GM19395 (cell line): Measurements from ENCODE around the gene AHCYL2.
A peak's percentile ranks its signal among the peaks of the same experiment; 100 is the strongest.
"Not testable (repeated sequence)": the region's sequence is repeated elsewhere in the genome, so short reads cannot be mapped to it uniquely, and the experiment has no call there.

Source experiments
- ATAC-seq: cut with Tn5 transposase; IDR thresholded peaks from one replicate; pipeline ENCODE4 v1.9.1; 2021; ENCODE audit warnings: mild to moderate bottlenecking, moderate library complexity; ENCODE audit not compliant: unreplicated experiment

AHCYL2 gene

GRCh38 chr7:129347330-129347729 is 122.5 kb downstream of the AHCYL2 start:
- ATAC-seq: no peak

DNA sequence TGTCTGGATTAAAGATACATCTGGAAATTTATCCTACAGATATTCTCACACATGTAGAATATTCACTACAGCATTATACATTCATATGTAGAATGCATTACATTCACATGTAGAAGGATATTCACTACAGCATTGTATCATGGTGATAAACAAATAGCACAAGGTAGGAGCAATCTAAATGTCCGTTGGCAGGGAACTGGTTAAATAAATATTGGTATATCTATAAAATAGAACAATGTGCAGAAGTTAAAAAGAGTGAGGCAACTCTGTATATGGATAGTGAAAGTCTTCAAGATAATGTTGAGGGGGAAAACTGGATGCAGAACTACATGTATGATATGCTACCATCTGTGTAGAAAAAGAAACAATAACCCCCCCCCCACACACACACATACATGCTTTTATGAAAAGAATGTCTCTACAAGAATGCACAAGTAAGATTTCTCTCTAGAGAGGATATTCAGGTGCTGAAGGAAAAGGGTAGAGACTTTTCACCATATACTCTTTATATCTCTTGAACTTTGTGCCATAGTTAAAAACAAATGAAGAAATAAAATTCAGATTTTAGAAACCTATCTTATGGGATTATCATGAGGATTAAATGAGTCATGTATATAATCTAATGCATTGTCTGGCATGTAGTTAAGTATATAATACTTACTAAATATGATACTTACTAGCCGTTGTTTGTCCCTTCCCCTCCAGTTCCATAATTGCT is 123.4 kb downstream of the AHCYL2 start:
- no peak for ATAC-seq

- ATAC-seq: no peak
Observed at GRCh38 chr7:129351320-129351719, 126.5 kb downstream of the AHCYL2 start.

DNA sequence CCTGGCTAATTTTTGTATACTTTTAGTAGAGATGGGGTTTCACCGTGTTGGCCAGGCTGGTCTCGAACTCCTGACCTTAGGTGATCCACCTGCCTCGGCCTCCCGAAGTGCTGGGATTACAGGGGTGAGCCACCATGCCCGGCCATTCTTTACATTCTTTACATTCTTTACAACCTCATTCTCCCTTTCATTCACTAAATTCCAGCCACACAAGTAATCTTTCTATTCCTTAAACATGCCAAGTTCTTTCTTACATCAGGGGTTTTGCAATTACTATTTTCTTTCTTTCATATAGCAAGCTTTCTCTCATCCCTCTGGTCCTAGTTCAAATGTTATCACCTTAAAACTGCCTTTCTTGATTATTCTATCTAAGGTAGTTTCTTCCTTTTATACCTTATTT is 128.3 kb downstream of the AHCYL2 start:
- not testable (repeated sequence) for ATAC-seq

DNA sequence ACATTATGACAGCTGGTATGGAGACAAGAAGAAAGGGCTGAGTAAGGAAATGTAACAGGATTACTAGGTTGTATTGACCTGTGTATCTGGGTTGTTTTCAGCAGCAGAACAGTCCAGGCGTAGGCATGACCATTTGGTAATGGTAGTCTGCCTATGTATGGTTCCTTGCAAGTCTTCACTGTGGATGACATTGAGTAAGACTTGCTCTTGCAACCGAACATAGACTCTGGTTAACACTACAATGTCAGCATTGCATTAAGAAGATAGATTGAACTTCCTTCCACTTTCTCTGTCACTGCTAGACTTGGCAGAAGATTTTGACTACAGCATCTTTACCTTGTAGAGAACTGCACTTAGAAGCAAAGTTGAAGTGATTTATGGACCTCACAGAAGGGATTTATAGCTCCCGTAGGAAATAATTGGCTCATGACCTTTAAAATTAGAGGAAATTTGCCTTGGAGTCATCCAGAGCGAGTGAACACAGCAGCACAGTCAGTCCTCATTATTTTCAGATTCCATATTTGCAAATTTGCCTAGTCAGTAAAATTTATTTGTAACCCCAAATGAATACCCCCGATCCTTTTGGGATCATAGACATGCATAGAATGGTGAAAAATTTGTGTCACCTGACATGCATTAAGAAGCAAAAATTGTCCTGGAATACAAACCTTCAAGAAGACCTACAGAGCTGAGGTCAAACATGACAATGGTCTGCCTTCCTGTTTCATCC is 129.8 kb downstream of the AHCYL2 start:
- ATAC-seq: no peak

GRCh38 chr7:129356176-129356575 is 131.3 kb downstream of the AHCYL2 start:
- no peak for ATAC-seq

DNA sequence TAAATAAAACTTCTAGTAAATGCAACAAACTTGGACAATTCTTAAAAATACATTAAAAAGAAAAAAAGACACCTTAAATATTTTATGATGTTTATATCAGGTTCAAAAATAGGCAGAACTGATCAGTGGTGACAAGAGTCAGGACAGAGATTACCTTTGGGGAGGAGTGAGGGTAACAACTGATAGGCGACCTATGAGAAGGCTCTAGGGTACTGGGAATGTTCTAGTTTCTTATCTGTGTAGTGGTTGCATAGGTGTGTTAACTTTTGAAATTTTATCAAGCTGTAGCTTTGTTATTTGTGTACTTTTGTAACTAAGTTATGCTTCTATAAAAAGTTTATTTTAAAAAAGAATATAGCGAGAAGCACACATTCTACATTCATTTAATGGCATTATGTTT is 134.3 kb downstream of the AHCYL2 start:
- no peak for ATAC-seq

- no peak for ATAC-seq
Observed at GRCh38 chr7:129359638-129360037, 134.8 kb downstream of the AHCYL2 start.

DNA sequence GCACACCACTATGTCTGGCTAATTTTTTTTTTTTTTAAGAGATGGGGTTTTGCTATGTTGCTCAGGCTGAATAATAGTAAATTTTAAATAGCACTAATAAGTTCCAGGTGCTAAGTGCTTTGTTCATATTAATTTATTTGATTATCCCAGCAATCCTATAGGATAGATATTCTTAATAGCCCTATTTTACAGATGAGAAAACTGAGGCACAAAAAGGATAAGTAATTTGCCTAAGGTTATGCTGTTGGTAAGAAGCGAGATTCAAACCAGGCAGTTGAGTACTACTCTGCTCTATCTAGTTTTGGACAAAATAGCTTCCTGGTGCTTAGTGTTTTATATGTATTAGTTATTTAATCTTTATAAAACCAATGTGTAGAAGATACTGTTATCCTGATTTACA is 136.9 kb downstream of the AHCYL2 start:
- ATAC-seq: no peak

DNA sequence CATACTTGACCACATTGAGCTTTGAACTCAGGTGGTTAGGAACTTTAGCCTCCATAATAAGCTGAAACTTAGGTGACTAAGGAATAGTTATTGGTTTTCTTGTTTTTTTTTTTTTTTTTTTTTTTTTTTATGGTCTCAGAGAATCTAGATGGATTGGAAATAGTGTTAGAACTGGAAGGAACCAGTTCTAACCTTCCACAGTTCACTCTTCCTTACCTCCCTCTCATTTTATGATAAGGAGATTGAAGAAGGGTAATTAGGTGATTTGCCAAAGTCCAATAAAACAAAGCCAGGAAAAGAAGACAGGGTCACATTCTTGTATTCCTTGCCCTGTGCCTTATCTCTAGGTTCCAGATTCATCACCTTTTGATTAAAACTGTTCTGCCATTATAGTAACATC is 137.7 kb downstream of the AHCYL2 start:
- ATAC-seq: no peak

- no peak for ATAC-seq
Observed at GRCh38 chr7:129367349-129367699, 142.5 kb downstream of the AHCYL2 start.

GRCh38 chr7:129367700-129368388 is 143.0 kb downstream of the AHCYL2 start:
- peak; percentile 68 for ATAC-seq

DNA sequence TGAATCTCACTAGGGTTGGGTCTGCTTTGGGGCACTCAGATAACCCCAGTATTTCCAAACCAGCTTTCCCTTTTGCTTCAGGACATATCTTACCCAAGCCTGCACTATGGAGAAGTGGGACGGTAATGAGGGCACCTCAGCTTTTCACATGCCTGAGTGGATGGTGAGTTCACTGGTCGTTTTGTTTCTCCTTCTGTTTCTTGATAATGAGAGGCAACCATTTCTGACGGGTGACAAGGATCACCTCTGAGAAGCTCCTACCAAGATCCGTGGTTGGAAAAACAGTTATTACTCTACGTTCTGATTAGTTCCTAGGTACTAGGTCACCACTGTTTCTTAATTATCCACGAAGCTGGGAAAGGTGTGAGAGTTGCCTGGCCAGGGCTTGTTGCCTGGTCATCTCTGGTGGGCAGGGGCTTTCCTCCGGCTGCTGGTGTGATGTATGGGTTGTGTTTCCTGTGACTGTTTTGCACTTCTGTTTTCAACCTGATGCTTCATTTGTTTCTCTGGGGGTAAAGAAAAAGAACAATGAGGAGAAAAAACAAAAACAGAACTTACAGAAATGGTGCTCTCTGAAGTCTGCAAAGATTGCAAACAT is 143.7 kb downstream of the AHCYL2 start:
- peak; percentile 55 for ATAC-seq

GRCh38 chr7:129369447-129369846 is 144.6 kb downstream of the AHCYL2 start:
- not testable (repeated sequence) for ATAC-seq

DNA sequence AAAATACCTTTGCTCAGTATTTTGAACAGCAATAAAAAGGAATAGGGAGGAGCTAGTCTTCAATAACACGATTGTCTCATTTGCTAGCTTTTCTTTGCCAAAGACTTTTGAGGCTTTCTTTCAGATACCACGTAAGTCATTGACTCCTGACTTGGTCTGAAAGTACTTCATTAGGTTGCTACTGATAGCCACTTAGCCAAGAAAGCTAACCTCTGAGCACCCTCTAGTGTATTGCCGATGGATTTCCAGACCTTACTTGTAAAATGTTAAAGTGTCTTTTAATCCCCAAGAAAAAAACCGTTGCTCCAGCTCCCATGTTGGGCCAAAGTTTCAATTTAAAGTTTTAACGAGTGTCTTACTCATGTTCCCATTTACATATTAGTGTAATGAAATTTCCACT is 146.0 kb downstream of the AHCYL2 start:
- no peak for ATAC-seq

GRCh38 chr7:129371487-129371886 is 146.7 kb downstream of the AHCYL2 start:
- ATAC-seq: no peak

- ATAC-seq: no peak
Observed at GRCh38 chr7:129373651-129374428, 149.0 kb downstream of the AHCYL2 start.

DNA sequence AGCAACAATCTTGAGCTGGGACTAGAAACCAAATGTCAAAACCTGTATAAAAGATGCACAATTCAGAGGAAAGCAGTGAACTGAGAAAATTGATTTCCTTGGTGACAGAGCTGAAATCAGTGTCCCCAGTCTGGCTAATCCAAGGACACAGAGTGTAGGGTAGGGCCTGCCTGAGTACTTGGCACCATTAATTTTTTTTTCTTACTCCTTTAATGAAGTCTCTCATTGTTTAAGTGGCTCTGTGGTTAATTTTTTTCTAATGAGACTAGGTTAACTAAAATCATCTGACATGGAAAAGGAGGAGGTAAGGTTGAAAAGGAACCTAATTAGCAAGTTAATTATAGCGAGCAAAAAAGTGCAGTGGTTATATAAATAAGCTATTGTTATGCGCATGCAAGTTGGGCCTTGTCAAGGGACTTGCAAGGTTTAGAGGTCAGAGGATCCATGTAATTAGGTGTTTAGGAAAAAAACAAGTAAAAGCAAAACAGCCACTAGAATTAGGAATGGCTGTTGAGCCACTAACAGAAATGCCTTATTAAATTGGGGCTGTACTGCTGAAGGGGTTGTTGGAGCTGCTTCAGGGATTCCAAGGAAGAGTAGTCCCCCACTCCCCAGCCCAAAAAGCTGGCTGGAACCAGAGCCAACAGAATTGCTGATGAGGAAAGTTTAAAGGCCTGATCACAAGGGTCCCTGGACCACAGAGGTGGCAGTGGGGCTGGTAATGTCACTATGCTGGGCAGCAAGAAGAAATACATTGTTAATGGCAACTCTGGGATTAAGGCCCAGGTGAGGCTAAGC is 150.5 kb downstream of the AHCYL2 start:
- no peak for ATAC-seq

- no peak for ATAC-seq
Observed at GRCh38 chr7:129376076-129376777, 151.4 kb downstream of the AHCYL2 start.
